GM15510 (cell line): ENCODE data around the gene GUF1.
A peak's percentile ranks its signal among the peaks of the same experiment; 100 is the strongest.

Experiments used
- POLR2A ChIP-seq: IDR thresholded peaks from 3 replicates; pipeline ENCODE4 v1.6.1; 2011; ENCODE audit warnings: borderline replicate concordance; ENCODE audit not compliant: insufficient read length; ENCODE audit errors: extremely low read depth

The GUF1 gene, protein sequence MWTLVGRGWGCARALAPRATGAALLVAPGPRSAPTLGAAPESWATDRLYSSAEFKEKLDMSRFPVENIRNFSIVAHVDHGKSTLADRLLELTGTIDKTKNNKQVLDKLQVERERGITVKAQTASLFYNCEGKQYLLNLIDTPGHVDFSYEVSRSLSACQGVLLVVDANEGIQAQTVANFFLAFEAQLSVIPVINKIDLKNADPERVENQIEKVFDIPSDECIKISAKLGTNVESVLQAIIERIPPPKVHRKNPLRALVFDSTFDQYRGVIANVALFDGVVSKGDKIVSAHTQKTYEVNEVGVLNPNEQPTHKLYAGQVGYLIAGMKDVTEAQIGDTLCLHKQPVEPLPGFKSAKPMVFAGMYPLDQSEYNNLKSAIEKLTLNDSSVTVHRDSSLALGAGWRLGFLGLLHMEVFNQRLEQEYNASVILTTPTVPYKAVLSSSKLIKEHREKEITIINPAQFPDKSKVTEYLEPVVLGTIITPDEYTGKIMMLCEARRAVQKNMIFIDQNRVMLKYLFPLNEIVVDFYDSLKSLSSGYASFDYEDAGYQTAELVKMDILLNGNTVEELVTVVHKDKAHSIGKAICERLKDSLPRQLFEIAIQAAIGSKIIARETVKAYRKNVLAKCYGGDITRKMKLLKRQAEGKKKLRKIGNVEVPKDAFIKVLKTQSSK

DNA sequence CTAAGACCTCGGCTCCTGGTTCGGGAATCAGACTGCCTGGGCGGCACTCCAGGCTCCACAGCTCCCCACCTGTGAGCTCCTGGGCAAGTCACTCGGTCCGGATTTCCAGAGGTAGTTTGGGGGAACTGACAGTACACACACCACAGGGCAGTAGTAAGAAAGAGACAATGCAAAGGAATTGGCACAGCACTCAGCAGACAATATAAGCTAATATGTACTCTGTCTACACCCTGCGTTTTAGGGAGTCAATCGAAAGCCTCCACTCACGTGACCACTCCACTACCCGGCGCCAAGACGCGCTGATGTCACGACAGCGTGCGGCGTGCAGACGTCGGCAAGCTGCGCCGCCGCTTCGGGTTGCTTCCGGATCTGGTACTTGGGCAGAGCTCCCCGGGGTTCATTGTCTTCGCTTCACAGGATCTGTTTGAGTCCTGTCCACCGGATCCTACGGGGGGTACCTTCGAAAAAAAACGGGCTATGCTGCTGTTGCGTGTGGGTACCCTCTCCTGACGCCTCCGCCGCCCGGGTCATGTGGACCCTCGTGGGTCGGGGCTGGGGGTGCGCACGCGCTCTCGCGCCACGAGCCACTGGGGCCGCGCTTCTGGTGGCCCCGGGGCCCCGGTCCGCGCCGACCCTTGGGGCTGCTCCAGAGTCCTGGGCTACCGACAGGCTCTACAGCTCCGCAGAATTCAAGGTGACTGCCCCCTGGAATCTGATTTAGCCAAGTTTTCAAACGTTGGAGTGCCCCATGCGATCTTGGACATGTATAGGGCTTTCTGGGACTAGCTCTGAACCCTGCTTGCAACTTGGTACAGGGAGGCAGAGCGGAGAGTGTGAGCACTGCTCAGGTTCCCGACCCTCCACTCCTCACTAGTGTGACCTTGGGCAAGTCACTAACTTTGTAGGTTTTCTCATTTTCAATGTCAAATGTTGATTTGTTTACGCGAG lies at the start of gene GUF1:
TSS of gene GUF1 (plus strand) at position 327 of the 948 bp plus-strand sequence. CDS start at position 530, 203 bp downstream.
- TF ChIP-seq POLR2A = peak; percentile 94

DNA sequence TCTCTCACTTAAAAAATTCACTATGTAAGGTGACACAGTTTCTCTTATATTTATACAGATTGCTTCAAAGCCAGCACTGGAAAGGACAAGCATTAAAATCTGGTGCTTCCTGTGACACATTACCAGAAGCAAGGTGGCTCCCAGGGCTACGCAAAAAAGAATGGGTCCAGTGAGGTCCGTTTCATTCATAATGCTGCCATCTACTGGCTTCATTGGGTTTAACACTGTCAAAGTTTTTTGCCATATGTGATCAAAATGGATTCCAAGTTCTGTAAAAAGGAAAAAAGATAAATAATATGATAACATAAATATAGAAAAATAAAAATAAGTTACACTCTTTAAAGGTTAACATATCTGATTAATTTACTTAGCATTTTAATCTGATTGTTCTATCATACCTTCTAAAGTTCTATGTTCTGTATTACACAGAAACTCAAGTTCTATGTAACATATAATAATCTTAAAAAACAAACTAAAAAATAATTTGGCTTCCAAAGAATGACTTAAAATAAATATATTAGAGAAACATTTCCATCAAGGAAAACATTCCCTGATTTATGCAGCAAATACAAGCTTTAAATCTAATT lies 48.8 kb upstream of the GUF1 start:
- TF ChIP-seq POLR2A = no peak

DNA sequence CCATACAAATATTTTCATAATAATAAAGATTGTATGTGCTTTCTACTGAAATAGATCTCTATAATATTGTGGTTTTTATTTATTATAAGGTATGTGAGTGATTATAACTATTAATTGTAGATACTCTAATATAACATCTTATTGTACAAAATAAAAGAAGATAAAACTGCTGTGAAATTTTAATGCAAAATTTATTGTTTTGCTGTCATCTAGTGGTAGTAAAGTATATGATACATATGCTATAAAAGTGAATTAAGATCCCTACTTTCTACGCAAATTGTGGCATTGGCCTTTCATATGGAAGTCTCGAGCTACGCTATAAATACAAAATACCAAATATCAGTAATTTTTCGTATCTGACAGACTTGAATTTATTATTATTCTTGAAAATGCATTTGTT lies 46.1 kb upstream of the GUF1 start:
- TF ChIP-seq POLR2A = no peak

DNA sequence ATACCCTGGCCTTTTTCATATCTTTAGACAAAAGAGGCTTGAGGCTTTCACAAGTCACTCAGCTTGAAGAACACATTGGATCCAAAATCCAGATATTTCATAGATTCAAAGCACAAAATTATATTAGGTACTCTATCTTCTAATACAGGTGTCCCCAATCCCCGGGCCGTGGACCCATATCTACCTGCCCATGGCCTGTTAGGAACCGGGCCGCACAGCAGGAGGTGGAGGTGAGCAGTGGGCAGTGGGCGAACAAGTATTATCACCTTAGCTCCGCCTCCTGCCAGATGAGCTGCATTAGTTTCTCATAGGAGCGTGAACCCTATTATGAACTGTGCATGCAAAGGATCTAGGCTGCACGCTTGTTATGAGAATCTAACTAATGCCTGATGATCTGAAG lies 45.5 kb upstream of the GUF1 start:
- no peak for TF ChIP-seq POLR2A

DNA sequence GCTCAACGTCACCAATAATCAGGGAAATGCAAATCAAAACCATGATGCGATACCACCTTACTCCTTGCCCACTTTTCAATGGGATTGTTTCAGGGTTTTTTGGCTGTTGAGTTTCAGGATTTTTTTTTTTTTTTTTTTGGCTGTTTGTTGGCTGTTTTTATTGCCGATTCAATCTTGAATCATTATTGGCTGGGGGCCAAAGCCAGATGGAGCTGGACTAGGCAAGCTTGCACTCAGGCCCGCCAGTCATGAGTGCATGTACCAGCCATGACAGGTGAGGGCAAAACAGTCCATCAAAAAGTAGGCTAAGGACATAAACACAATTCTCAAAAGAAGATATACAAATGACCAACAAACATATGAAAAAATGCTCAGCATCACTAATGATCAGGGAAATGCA lies 40.1 kb upstream of the GUF1 start:
- no peak for TF ChIP-seq POLR2A

DNA sequence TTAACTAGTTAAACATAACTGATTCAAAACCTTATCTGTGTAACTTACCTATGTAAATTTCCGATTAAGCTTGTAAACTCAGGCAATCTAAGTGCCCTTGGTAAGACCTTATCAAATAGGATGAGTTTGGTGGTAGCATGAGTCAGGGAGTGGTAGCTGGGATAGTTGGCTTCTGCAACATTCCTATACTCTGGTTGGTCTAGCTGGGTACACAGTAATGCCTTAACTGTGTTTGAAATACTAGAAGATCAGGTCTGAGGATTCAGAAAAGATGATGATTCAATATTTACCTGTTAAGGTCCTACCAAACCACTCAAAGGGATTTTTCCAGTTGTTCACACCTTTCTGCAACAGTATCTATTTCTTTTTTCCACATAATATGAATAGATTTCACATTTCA lies 32.1 kb upstream of the GUF1 start:
- TF ChIP-seq POLR2A = no peak

DNA sequence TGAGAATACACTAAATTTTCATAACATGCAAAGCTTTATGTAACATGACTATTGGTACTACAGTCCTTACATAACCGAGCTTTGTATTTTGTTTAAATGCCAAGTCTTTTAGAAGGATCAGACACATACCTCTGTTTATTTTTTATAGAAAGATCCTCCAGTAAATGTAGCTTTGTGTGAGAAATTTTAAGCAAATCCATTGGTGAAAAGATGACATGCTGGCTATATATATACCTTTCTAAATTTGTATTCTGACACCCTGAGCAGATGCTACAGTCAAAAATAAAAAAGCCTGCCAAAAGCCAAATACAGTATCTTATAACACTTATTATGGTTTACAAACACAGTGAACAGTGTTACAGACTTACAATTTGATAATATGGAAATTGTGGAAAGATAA lies 26.8 kb upstream of the GUF1 start, which contains the start of gene YIPF7:
TSS of gene YIPF7 (minus strand) at position 201 of the 400 bp plus-strand sequence. CDS start 1,525 bp downstream, outside the sequence.
- TF ChIP-seq POLR2A = no peak

DNA sequence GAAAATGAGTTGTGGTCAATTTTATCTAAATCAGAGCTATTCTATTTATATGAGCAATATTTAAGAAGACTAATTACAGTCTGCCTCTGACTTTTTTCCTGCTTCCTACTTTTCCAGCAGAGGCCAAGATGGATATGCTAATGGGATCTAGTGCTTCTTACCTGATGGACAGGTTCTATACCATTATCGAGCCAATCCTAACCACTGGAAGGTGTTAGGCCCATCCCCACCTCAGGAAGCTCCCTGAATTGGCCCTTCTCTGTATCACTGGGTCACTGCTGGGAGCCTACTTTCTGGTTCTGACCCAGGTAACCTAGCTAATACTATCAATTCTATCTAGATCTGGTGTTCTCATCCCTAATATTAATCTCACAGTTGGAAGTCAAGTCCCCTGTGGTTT lies 26.2 kb upstream of the GUF1 start:
- no peak for TF ChIP-seq POLR2A

DNA sequence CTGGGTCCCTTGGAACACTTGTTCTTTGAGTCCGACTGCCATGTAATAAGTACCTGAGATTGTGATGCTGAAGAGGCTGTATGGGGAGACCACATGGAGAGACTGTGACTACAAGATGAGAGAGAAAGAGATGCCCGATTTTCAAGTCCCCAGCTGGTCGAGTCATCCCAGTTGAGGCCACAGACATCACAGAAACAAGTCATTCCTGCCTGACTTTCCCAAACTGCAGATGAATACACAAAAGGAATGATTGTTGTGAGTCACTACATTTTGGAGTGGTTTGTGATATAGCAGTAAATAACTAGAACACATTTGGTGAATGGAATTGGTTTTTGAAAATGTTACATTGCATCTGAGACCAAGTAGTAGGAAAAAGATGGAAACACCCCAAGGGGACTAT lies 17.8 kb upstream of the GUF1 start:
- no peak for TF ChIP-seq POLR2A

DNA sequence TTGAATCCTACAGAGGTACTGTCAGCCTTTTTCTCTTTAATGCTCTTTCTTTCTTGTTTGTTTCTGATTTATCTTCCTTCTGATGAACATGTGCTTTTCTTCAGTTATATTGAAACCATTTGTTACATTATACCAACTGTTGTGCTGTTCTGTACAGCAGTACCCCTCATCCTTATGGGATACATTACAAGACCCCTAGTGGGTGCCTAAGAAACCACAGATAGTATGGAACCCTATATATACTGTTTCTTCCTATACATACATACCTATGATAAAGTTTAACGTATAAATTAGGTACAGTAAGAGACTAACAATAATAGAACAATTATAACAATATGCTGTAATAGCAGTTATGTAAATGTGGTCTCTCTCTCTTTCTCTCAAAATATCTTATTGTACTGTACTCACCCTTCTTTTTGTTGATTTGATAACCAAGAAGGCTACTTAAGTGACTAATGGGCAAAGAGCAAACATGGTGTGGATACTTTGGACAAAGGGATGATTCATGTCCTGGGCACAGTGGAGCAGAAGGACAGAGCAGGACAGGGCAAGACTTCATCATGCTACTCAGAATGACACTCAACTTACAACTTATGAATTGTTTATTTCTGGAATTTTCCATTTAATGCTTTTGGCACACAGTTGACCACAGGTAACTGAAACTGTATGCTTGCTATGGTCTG lies 16.1 kb upstream of the GUF1 start:
- TF ChIP-seq POLR2A = no peak

DNA sequence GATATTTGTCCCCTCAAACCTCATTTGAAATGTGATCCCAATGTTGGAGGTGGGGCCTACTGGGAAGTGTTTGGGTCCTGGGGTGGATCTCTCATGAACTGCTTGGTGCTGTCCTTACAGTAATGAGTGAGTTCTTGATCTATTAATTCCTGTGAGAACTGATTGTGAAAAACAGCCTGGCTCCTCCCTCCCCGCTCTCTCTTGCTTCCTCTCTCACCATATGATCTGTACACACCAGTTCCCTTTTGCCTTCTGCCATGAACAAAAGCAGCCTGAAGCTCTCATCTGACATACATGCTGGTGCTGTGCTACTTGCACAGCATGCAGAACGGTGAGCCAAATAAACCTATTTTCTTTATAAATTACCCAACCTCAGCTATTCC lies 15.6 kb upstream of the GUF1 start:
- TF ChIP-seq POLR2A = no peak

DNA sequence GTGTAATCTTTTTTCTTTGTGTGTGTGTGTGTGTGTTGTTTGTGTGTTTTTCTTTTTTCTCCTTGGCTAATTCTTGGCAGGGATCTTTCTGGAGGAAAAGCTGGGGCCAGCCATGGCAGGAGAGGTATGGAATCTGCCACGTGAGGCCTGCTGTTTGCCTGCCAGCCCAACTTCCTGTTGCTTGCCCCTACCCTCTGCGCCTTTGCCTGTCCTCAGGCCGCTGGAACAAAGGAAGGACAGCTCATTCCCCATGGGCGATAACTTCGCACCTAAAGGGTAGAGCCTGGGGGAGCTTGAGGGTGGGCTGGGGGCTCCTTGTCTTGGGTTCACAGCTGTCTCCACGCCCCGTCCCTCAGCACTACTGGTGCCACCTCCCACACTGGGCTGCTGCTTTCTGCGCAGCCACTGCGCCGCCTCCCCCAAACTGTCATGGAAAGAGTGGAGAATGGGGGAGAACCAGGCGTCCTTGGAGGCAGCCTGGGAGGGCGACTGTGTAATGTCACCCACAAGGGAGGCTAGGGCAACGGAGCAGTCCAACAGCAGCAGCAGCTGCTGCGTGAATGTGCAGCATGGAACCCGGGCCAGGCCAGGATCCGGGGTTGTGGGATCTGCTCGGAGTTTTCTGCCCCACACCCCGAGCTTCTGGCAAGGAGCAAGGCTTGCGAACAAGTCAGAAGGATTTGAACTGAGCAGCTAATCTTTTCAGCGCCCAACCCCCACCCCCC lies 14.5 kb upstream of the GUF1 start:
- TF ChIP-seq POLR2A = no peak

DNA sequence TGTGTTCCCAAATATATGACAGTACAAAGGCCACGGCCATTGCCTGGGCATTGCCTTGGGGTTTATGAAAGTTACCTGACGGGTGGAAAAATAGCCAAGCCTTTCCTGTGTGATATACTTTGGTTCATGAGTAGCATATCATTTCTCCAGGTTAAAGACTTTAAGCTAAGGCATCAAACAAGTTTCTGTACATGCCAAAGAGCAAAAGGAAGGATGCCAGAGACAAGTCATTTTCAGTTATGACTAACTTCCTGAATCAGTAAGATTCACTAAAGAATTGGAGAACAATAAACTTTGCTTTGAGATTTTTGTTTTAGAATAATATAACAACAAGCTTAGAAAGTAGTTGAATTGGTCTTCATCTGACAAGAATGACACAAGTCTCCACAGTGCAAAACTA lies 9.7 kb upstream of the GUF1 start:
- TF ChIP-seq POLR2A = no peak
